HG03025 (cell line): Measurements from ENCODE around the gene UPP2.

Experiments used
- ATAC-seq: cut with Tn5 transposase; IDR thresholded peaks from one replicate; pipeline ENCODE4 v1.9.1; 2021; ENCODE audit warnings: mild to moderate bottlenecking, moderate library complexity; ENCODE audit not compliant: unreplicated experiment, low FRiP score

UPP2 gene

DNA sequence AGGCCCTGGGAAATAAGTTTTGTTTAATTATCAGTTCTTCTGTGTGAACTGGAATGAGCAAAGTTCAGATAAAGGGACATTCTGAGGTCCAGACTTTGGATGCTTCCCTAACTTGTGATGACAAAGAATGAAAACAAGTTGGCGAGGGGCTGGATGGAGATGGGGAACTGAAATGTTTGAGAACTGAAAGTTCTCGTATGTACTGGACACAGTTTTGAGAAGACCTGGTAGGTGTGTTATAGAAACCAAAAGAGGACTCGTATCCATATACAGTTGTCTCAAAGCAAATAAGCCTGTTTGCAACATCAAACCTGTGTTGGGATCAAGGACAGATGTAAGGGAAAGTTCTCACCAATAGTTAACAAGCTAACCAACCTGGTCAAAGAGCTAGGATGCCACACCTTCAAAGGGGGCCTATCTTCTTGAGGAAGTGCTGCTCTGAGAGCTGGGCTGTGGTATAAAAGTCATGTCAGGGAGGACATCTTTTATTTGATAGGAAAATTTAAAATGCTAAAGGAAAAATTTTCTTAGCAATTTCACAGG lies at the start of gene UPP2:
Gene UPP2 (plus strand): TSS at position 493 of the 543 bp plus-strand sequence. CDS start 188 bp downstream, outside the sequence.
- ATAC-seq: peak; percentile 54

DNA sequence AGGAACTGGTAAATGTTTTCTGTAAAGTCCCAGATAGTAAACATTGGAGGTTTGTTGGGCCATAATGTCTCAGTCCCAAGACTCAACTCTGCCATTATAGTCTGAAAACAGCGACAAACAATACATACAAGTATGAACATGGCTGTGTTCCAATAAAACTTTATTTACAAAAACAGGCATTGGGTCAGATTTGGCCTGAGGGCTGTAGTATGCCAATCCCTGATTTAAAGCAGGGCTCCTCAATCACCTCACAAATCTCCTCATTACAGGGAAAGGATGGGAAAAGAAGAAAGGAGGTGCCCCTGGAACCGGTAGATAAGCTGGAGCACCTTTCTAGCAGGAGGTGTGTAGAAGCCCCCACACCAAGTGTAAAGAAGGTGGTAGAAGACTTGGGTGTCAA lies 48.9 kb upstream of the UPP2 start:
- no peak for ATAC-seq

DNA sequence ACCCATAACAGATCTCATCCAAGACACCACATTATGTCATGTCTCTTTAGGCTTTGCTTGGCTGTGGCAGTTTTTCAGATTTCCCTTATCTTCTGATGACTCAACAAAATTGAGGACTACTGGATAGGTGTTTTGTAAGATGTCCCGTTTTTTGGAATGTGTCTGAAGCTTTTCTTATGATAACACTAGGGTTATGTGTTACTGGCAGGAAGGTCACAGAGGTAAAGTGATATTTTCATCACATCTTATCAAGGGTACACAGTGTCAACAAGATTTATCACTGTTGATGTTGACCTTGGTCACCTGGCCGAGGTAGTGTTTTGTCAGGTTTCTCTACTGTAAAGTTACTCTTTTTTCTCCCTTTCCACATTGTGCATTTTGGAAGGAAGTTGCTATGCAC lies 44.8 kb upstream of the UPP2 start:
- ATAC-seq: no peak

DNA sequence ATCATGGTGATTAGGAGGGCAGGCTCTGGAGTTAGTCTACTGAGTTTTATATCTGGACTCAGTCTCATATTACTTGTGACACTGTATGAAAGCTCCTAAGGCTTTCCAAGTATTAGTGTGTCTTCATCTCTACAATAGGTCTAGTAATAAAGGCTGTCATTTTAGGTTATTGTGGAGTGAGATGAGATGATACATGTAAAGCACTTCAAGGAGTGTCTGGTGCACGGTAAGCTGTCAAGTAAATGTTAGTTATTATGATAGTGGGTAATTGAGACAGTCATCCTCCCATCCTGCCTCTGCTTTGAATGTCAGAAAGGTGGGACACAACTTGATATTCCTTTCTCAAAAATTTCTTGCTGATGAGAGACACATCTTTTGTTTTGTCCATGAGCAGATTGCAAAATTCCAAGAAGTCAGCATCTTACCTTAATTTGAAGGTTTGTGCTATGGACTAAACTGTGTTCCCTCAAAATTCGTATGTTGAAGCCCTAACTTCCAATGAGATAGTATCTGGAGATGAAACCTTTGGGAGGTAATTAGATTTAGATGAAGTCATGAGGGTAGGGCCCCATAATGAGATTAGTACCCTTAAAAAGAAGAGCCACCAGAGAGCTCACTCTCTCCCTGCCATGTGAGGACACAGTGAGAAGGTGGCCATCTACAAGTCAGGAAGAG lies 41.4 kb upstream of the UPP2 start:
- ATAC-seq: no peak

DNA sequence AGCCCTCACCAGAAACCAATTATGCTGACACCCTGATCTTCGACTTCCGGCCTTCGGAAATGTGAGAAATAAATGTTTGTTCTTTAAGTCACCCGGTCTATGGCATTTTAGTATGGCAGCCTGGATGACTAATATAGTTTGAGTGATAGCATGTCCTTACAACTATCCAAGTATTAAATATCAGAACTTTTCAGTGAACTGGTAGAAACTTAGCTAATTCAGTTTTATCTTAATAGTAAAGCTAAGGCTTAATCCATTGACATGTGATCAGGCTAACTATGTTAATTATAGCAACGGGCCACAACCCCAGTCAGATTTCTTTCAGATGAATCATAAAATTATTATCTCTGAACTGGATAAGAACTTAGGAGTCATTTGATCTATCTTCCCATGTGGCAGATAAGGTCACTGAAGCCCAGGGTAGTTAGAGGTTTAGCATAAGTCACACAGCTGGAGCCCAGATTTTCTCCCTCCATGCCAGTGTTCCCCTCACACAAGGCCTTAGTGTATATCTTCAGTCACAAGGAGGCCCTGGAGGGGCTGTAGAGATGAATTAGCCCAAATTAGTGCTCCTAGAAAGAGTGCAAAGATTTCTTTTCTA lies 40.7 kb upstream of the UPP2 start:
- no peak for ATAC-seq

DNA sequence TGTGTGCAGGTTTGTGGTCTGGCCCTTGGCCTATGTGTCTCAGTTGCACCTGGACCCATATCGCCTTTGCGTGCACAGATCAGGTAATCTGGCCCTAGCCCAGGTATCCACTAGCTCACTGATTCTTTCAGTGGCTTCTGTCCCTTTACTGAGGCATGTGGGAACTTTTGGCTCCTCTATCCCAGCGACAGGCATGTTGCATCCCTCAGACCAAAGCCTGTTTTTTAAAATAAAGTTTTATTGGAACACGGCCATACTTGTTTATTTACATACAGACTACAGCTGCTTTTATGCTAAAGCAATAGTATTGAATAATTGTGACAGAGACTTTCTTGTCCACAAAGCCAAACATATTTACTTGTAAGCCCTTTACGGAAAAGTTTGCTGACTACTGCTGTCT lies 39.9 kb upstream of the UPP2 start:
- no peak for ATAC-seq

DNA sequence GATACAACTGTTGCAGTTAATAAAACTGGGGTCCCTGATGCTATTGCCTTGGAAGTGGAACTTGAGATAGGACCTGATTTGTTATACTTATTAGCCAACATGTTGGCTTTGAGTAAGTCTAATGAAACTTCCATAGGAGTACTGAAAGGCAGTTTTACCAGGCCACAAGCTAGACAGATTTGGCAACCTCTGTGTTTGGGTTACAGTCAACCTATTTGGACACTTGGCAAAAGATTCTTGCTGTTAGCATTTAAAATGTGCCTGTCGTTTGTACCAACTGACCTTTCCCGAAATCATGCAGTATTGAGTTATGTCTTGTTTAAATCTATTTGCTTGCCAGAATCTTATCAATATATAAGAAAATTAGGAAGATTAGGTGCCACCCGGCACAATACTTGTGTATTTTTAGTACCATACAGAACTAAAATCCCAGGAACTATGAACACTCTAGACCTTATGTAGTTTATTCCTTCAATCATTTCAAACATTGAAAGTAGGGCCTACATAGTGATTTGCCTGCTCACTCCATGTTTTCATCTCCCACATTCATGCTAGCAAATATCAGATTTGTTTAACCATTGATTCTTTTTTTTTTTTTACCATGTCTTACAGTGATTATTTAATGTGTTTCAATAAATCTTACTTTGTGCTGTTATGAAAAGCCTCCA lies 35.5 kb upstream of the UPP2 start:
- ATAC-seq: no peak

DNA sequence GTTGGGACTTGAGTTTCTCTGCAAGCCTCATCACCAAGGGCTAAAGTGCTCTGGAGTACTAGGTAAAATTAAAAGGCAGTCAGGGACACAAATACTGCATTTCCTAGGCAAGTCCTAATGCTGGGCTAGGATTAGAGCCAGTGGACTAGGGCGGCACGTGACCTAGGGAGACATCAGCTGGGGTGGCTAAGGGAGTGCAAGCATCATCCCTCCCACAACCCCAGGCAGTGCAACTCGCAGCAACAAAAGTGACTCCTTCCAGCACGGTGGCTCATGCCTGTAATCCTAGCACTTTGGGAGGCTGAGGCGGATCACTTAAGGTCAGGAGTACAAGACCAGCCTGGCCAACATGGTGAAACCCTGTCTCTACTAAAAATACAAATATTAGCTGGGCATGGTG lies 30.7 kb upstream of the UPP2 start:
- no peak for ATAC-seq

DNA sequence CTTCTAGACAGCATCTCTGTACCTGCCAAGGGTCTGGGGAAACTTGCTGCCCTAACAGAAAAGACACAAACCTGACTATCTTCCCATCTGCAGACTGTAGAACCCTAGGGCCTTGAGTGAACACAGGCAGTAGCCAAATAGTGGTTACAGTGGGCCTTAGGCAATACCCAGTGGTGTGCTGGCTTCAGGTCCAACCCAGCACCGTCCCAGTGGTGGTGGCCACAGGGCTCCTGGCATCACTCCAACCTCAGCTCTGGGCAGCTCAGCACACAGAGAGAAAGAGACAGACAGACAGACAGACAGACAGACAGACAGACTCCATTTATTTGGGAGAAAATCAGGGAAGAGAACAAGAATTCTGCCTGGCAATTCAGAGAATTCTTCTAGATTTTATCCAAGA lies 29.3 kb upstream of the UPP2 start:
- no peak for ATAC-seq

DNA sequence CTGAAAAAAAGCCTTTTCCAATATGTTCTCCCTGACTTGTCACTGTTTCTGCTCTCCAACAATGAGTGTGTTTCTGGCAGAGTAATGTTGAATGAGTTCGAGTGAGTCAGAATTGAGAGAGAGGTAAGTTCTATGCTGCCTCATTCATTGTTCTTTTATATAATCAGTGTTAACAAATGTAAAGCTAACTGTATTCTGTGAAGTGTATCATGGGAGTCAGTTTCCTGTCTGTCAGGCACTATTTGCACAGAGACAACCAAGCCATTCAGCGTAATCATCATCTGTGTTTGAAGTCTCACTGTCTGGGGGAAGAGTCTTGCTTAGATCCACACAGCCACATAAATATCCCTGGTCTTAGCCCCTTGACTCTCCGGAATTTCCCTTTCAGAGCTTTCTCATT lies 22.0 kb upstream of the UPP2 start:
- ATAC-seq: no peak

DNA sequence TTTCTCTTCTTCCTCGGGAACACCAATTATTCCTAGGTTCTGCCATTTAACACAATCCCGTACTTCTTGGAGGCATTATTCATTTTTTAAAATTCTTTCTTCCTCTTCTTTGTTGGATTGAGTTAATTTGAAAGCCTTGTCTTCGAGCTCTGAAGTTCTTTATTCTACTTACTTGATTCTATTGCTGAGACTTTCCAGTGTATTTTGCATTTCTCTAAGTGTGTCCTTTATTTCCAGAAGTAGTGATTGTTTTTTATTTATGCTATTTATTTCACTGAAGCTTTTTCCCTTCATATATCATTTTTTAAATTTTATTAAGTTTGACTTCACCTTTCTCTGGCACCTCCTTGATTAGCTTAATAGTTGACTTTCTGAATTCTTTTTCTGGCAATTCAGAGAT lies 13.6 kb upstream of the UPP2 start:
- no peak for ATAC-seq

DNA sequence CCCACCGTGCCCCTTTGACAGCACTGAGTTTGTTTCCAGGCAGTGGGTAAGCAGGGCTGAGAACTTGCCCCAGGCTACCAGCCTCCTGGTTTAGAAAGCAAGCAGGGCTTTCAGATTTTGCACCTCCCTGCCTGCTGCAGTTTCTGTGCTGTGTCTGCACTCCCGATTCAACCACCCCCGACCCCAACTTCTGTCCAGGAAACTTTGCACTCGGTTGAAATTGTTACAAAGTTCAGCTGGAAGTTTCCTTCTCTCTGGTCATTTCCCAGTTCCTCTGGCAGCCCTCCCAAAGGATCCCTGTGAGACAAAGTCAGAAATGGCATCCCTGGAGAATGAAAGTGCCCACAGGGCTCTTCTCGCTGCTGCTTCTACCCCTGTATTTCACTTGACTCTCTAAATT lies 12.4 kb upstream of the UPP2 start:
- no peak for ATAC-seq

DNA sequence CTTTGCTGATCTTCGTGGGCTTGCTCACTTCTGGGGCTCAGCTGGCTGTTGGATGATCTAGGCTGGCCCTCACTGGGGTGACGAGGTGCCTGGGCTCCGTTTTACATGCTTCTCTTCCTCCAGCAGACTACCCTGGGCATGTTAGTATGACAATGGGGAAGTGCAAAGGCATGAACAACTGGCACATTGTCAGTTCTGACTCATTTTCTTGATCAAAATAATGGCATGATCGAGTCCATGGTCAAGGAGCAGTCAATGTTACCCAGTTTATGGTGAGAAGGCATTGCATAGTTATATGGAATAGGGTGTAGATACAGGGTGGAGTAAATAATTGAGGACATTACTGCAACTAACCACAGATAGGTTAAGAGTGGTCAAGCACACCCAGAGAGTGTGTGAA lies 10.0 kb upstream of the UPP2 start:
- no peak for ATAC-seq

DNA sequence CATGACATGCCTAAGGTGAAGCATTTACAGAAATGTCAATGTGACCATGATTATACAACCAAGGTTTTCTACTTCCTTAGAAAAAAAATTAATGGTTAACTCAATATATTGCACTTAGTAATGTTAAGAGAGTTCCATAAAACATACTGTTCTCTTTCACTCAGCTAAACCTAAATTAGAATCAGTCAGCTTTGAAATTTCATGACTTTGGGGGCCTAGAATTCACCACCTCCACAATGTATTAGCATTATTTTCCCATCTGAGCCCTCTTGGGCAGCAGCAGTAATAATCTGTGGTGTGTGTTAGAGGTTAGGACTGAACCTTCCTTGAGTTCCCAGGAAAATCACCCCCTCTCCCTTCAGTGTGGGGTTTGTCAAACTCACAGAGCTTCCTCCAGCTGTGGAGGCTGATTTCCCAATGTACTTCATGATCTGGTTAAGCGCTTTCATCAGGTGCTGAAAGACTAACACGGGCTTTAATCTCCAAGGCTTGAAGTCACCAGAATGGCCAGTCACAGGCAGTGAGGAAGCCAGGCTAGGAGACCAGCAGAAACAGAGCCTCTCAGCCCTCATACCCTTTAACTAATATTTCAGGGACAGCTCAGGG lies 7.1 kb upstream of the UPP2 start:
- no peak for ATAC-seq

DNA sequence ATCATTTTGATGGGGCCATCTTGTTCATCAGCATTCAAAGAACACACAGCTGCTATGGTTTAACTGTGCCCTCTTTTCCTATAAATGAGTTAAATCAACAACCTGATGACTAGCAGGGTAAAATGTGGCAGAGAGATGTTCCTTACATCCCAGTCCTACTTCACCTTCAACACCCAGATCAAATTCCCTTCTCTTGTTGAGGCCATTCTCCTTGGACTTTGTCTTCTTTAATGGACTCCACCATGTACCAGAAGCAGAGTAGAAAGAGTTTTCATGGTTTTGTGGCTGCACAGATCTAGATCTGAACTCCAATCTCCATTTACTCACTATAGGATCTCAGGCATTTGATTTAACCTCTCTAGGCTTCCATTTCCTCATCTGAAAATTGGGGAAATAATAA lies 6.4 kb upstream of the UPP2 start:
- no peak for ATAC-seq

DNA sequence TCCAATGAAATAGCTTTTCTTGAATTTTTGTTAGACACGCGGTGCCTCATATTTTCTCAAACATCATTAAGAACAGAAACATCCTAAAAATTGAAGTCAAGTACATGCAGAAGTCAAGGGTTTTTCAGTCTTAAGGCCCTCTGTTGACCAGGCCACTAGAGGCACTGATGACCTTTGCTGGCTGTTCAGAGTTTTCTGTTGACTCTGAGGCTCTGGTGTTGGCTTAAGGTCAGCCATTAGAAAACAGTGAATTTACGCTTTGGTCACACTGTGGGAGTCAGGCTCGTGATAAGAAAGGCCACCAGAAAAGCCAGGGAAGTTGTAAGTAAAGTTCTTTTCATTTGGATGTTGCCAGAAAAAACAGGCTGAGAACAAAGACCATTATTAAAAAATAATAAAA lies 5.8 kb upstream of the UPP2 start:
- ATAC-seq: no peak

DNA sequence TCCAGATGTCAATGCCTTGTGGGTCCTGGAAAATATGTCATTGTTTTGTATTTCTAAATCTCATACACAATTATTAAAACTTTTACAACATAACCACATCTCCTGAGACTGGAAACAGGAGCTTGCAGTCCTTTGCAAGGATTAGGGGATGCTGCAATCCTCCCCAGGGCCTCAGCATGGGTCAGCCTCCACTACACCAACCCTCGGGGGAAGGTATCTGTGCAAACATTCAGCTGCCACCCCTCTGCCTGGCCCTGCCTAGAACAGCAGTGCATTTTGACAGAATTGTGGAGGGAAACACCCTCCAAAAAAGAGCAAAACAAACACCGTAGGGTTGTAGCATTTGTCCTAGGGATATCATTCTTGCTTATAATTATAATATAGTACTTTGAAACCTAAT lies 4.2 kb upstream of the UPP2 start:
- ATAC-seq: no peak

DNA sequence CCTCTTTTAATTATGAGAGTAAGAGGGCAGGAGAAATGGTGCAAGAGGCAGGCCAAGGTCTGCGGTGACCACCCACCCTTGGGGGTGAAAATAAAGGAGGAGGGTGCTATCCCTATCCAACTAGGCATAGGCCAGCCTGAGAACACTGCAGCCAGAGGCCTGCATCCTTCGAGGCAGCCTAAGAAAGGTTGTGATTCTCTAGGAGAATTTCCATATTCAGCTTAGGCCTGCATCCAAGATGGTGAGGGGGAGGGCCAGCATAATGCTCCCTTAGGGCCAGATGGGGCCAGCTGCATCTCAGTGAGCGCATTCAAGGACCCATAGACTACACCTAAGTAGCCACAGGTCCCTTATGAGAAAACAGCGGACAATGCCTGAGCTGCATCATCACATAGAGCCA lies 3.5 kb upstream of the UPP2 start:
- ATAC-seq: no peak

DNA sequence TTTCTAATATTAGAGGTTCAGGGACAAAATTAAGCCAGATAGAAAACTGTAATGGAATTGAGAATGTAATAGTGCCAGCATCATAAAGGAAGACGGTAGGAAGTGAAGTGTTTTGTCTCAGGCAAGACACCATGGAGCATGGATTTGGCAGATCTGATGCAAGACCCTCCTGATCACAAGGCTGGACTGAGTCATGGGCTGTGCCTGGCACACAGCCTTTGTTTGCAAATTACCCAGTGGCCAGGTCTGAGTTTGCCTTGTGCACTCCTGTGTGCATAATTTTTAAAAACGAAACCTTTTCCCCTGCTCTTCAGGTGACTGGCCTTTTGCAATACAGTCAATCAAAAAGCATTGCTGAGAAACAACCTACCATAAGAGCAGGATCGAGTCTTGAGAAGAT lies 2.0 kb upstream of the UPP2 start:
- no peak for ATAC-seq

DNA sequence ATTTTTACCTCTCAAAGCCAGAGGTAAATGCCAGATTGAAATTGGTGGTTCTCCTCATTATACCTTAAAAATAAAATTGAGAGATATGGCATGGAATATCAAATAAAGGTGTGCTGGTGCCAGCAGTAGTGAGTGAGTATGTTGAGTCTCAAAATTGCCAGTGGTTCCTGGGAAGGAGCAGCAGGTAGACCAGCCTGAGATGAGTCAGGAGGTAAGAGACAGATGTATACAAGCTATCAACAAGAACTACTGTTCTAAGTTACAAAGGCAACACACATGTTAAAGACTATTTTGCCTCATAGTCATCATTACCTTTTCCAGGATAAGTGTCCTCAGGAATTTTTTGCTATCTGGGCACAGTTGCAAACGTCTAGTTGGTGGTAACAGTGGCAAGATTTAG lies 1.3 kb upstream of the UPP2 start:
- no peak for ATAC-seq

DNA sequence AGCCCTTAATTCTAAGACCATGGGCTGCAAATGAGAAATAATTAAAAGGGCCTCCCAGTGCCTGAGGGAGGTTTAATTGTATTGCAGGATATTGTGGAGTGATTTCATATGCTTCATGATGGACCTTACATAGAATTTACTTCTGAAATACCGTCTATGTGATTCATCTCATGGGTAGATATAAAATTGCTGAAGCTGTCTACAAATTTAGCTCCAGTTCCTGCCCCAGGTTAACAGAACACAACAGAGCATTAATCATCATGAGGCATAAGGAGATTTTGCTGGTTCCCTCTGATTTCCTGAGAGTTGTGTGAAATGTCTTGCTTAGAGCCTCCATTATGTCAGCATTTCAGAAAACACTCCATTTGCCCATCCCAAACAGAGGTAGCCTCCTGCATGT lies 770 bp downstream of the UPP2 start:
- ATAC-seq: no peak
